ENCODE measurements around the gene NDUFS6.

The NDUFS6 gene

GRCh38 chr5:1783216-1783554, 18.0 kb upstream of the NDUFS6 start (continued):
- TF ChIP-seq HIC1 (tag by site-specific recombination; IDR thresholded peaks at IDR 0.05) (no peak), ZNF513 (tag by site-specific recombination; IDR thresholded peaks at IDR 0.05) (0 out of 2 replicates have a peak, but pooled peaks have one; percentile 25), REPIN1 (tag by site-specific recombination; IDR thresholded peaks at IDR 0.05; ENCODE audit: low read depth) (no peak), ZNF704 (tag by site-specific recombination; IDR thresholded peaks at IDR 0.05) (no peak), ZNF544 (tag by site-specific recombination; IDR thresholded peaks at IDR 0.05) (no peak), ZNF792 (tag by site-specific recombination; IDR thresholded peaks at IDR 0.05) (no peak), TSHZ1 (tag by site-specific recombination; IDR thresholded peaks at IDR 0.05; ENCODE audit: borderline replicate concordance) (peak; percentile 70; the same call in 1 of the 2 replicates), BCL6B (tag by site-specific recombination; IDR thresholded peaks at IDR 0.05) (peak; percentile 49; the same call in 1 of the 2 replicates), PRDM10 (tag by site-specific recombination; IDR thresholded peaks at IDR 0.05) (peak; percentile 78), ZBTB8A (tag by site-specific recombination; IDR thresholded peaks at IDR 0.05) (0 out of 2 replicates have a peak, but pooled peaks have one; percentile 15), ZNF610 (tag by site-specific recombination; IDR thresholded peaks at IDR 0.05; ENCODE audit: borderline replicate concordance) (0 out of 2 replicates have a peak, but pooled peaks have one; percentile 33), FEZF1 (tag by site-specific recombination; IDR thresholded peaks at IDR 0.05) (peak; percentile 49; the same call in 1 of the 2 replicates), ZNF580 (tag by site-specific recombination; IDR thresholded peaks at IDR 0.05) (no peak), ZNF184 (tag by site-specific recombination; IDR thresholded peaks at IDR 0.05) (no peak), IKZF3 (tag by site-specific recombination; IDR thresholded peaks at IDR 0.05) (0 out of 2 replicates have a peak, but pooled peaks have one; percentile 29), KLF17 (tag by site-specific recombination; IDR thresholded peaks at IDR 0.05) (peak; percentile 97), MYNN (tag by site-specific recombination; IDR thresholded peaks at IDR 0.05; ENCODE audit: borderline replicate concordance) (no peak), ZBTB11 (tag by site-specific recombination; conservative IDR thresholded peaks at IDR 0.05; ENCODE audit: low read depth) (no peak), ZBTB20 (tag by site-specific recombination; IDR thresholded peaks at IDR 0.05) (no peak), TCF7L2 (IDR thresholded peaks at IDR 0.05; ENCODE audit: borderline replicate concordance, low read depth, low read length) (no peak)
